Activated CD4-positive, alpha-beta T cell treated with anti-CD3 and anti-CD28 coated beads, Interleukin-2, amount 10 ng/mL, durations not matched to agents 7 days and 5 days (primary cell): ENCODE results near the gene EIF2AK2. TPM values are rescaled to one million over a fixed set of nuclear protein-coding genes. Genes with fewer than 3 reads are reported as not detected.
A peak's percentile ranks its signal among the peaks of the same experiment; 100 is the strongest.

Experiments
- CTCF ChIA-PET: fragments of 350-600 bp; sonication (Branson Sonifier 250); formaldehyde crosslinking; loops from one replicate; lab custom pipeline; 2021; ENCODE audit warnings: antibody characterized with exemption; lab: Charles Lee
- POLR2A ChIA-PET: fragments of 350-600 bp; sonication (Branson Sonifier 250); formaldehyde crosslinking; loops from one replicate; lab custom pipeline; 2021; ENCODE audit warnings: antibody characterized with exemption; lab: Charles Lee
- DNase-seq: peaks from one replicate; pipeline ENCODE4 v3.0.0-alpha.2; 2020
- H3K27ac Mint-ChIP-seq: one replicate; pipeline ENCODE4 v1.8.0; 2021; ENCODE audit warnings: mild to moderate bottlenecking, moderate library complexity, mixed read lengths
- H3K27me3 Mint-ChIP-seq: one replicate; pipeline ENCODE4 v1.8.0; 2021; ENCODE audit warnings: mixed read lengths
- H3K36me3 Mint-ChIP-seq: one replicate; pipeline ENCODE4 v1.8.0; 2021; ENCODE audit warnings: low read depth, mixed read lengths
- H3K4me1 Mint-ChIP-seq: one replicate; pipeline ENCODE4 v1.8.0; 2021; ENCODE audit warnings: mixed read lengths
- H3K4me3 Mint-ChIP-seq: one replicate; pipeline ENCODE4 v1.8.0; 2021; ENCODE audit warnings: mild to moderate bottlenecking, moderate library complexity, mixed read lengths
- H3K9me3 Mint-ChIP-seq: one replicate; pipeline ENCODE4 v1.8.0; 2021; ENCODE audit warnings: mixed read lengths
- total RNA-seq, 2 experiments: library from RNA; stranded (reverse); gene quantifications; one replicate each; pipeline ENCODE4 v1.2.3, GENCODE V29; 2021

EIF2AK2 gene
- total RNA-seq, 2 experiments from 2014 or later, result 119 to 129 TPM

- peaks cover 16% of the 10 kb centered on the region for H3K9me3 Mint-ChIP-seq
- peaks cover 5% of the 10 kb centered on the region for H3K36me3 Mint-ChIP-seq
- H3K4me3 Mint-ChIP-seq, result no peak overlapping the region
- CTCF ChIA-PET, result no interaction called here
- H3K4me1 Mint-ChIP-seq, result no peaks in the 10 kb centered on the region
- DNase-seq, result no peak
- POLR2A ChIA-PET, result interaction anchor here (0.7 kb wide), 1 partner anchor 8 kb away, joined by 7 read pairs; the partner anchor contains the start of gene EIF2AK2
- H3K27me3 Mint-ChIP-seq, result peaks cover 7% of the 10 kb centered on the region
- no peak overlapping the region for H3K27ac Mint-ChIP-seq
Observed at GRCh38 chr2:37164757-37165156, 8.0 kb upstream of the EIF2AK2 start.

DNA sequence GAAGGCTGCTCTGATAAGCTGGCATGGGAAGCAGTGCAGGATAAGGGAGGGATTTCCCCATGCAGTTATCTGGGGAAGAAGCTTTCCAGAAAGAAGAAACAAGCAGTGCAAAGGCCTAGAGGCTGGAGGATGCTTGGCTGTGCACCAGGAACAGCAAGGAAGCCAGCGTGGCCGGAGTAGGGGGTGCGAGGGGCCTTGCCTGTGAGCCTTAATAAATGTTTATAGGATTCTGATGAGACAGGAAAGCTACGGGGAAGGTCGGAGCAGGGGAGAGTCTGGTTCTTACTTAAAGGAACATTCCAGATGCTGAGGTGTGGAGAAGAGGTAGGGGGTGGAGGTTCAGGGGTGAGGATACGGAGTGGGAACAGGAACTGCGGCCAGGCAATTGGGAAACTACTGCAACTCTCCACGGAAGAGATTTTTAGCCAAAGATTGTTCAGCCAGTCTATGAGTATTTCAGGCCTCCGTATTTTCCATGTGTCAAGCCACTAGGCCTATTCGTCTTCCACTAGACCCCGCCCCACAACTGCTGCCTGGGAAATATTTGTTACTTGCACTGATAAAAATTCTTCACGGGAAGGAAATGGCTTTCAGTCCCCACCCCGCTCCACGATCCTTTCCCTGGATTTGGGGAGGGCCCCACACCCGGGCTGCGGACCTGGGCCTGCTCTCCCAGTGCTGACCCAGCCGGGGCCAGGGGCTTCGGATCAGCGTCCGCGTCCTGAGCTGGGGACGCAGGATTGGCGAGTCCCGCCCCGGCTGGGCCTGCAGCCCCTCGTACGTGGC is 516 bp downstream of the EIF2AK2 start:
- Mint-ChIP-seq H3K4me1 (peaks cover 49% of the 10 kb centered on the region), H3K9me3 (peaks cover 3% of the 10 kb centered on the region), H3K27ac (peak overlapping the region; percentile 96), H3K4me3 (peak overlapping the region; percentile 91), H3K36me3 (peaks cover 46% of the 10 kb centered on the region), H3K27me3 (no peaks in the 10 kb centered on the region)
- peak; percentile 46 for DNase-seq
- ChIA-PET CTCF (interaction anchor here (0.6 to 2.1 kb wide), 8 partner anchors 10 to 83 kb away, joined by 3 to 9 read pairs (median 4); partner anchors contain the start of genes CEBPZ and NDUFAF7), POLR2A (interaction anchor here (0.5 to 1.3 kb wide), 3 partner anchors 9 to 57 kb away, joined by 3 to 7 read pairs (median 5); no protein-coding TSS in a partner anchor)

GRCh38 chr2:37154785-37155184 is 2.0 kb downstream of the EIF2AK2 start:
- ChIA-PET POLR2A (no interaction called here), CTCF (interaction anchor here (0.6 to 1.0 kb wide), 3 partner anchors 14 to 380 kb away, joined by 3 read pairs; no protein-coding TSS in a partner anchor)
- Mint-ChIP-seq H3K36me3 (peaks cover 54% of the 10 kb centered on the region), H3K4me3 (peak overlapping the region; percentile 91), H3K9me3 (peaks cover 3% of the 10 kb centered on the region), H3K27me3 (no peaks in the 10 kb centered on the region), H3K4me1 (peaks cover 62% of the 10 kb centered on the region), H3K27ac (peak overlapping the region; percentile 96)
- DNase-seq, result no peak

GRCh38 chr2:37153224-37153623 is 3.6 kb downstream of the EIF2AK2 start:
- POLR2A ChIA-PET, result no interaction called here
- Mint-ChIP-seq H3K4me3 (no peak overlapping the region), H3K4me1 (peaks cover 72% of the 10 kb centered on the region), H3K27me3 (no peaks in the 10 kb centered on the region), H3K9me3 (peaks cover 2% of the 10 kb centered on the region), H3K27ac (peak overlapping the region; percentile 55), H3K36me3 (peaks cover 69% of the 10 kb centered on the region)
- DNase-seq, result no peak
- CTCF ChIA-PET, result interaction anchor here (0.5 kb wide), 1 partner anchor 377 kb away, joined by 4 read pairs; no protein-coding TSS in a partner anchor

- peaks cover 72% of the 10 kb centered on the region for H3K36me3 Mint-ChIP-seq
- H3K4me3 Mint-ChIP-seq, result peak overlapping the region; percentile 37
- peak overlapping the region; percentile 66 for H3K27ac Mint-ChIP-seq
- ChIA-PET POLR2A (interaction anchor here (0.6 kb wide), 1 partner anchor 9 kb away, joined by 10 read pairs; no protein-coding TSS in a partner anchor), CTCF (no interaction called here)
- H3K9me3 Mint-ChIP-seq, result no peaks in the 10 kb centered on the region
- no peaks in the 10 kb centered on the region for H3K27me3 Mint-ChIP-seq
- no peak for DNase-seq
- peaks cover 57% of the 10 kb centered on the region for H3K4me1 Mint-ChIP-seq
Observed at GRCh38 chr2:37149626-37150322, 7.0 kb downstream of the EIF2AK2 start.

DNA sequence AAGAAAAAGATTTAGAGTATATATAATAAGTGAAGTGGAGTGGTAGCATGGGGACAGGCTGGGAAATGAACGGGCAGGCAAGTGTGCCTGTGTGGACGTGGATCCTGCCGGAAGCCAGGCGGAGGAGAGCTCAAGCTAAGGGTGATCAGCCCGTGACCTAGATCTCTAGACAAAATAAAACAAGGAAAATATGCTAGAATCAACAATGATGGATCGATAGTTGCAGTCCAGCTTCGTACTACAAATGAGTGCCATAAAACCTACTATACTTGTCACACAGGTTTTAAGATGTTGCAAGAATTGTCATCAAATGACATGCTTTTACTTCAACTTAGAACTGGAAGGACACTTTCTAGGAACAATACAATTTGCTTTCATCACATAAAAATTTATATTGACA is 8.5 kb downstream of the EIF2AK2 start:
- H3K27me3 Mint-ChIP-seq, result no peaks in the 10 kb centered on the region
- POLR2A ChIA-PET, result no interaction called here
- H3K27ac Mint-ChIP-seq, result peak overlapping the region; percentile 47
- H3K4me3 Mint-ChIP-seq, result no peak overlapping the region
- H3K4me1 Mint-ChIP-seq, result peaks cover 47% of the 10 kb centered on the region
- peaks cover 68% of the 10 kb centered on the region for H3K36me3 Mint-ChIP-seq
- no peak for DNase-seq
- no peaks in the 10 kb centered on the region for H3K9me3 Mint-ChIP-seq
- CTCF ChIA-PET, result interaction anchor here (1.5 kb wide), 1 partner anchor 33 kb away, joined by 4 read pairs; no protein-coding TSS in a partner anchor

DNA sequence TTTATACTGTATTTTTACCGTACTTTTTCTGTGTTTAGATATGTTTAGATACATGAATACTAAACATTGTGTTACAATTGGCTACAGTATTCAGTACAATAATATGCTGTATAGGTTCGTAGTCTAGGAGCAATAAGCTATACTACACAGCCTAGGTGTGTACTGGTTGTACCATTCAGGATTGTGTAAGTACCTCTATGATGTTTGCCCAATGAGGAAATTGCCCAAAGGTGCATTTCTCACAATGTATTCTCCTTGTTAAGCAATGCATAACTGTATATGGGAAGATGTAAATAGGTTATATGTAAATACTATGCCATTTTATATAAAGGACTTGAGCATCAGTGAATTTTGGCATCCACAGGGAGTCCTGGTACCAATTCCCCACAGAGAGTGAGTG is 10.7 kb downstream of the EIF2AK2 start:
- Mint-ChIP-seq H3K4me3 (no peak overlapping the region), H3K36me3 (peaks cover 59% of the 10 kb centered on the region), H3K27ac (no peak overlapping the region), H3K27me3 (no peaks in the 10 kb centered on the region), H3K9me3 (no peaks in the 10 kb centered on the region), H3K4me1 (peaks cover 31% of the 10 kb centered on the region)
- ChIA-PET CTCF (interaction anchor here (0.7 to 1.0 kb wide), 2 partner anchors 10 to 23 kb away, joined by 4 to 5 read pairs; partner anchors contain the start of gene EIF2AK2), POLR2A (no interaction called here)
- no peak for DNase-seq

GRCh38 chr2:37143974-37144373 is 12.8 kb downstream of the EIF2AK2 start:
- DNase-seq, result no peak
- Mint-ChIP-seq H3K4me3 (no peak overlapping the region), H3K27me3 (no peaks in the 10 kb centered on the region), H3K9me3 (no peaks in the 10 kb centered on the region), H3K36me3 (peaks cover 64% of the 10 kb centered on the region), H3K4me1 (peaks cover 13% of the 10 kb centered on the region), H3K27ac (no peak overlapping the region)
- ChIA-PET POLR2A (no interaction called here), CTCF (no interaction called here)

DNA sequence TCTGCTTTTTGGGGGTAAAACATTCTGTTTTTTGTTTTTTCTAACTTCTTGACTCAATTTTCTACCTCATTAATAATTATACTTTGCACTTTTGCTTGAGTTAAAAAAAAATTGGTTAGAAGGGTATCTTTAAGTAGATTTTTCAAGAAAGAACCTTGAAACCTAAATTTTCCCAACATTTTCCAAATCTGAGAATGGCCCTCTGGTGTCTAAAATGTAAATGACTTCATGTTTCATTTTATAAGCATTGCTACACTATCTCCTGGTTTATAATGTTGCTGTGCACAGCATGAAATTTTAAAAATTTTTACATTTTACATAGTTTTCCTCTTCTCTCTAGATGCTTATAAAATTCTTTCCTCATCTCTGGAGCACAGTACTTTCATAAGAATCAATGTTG is 14.2 kb downstream of the EIF2AK2 start:
- H3K36me3 Mint-ChIP-seq, result peaks cover 57% of the 10 kb centered on the region
- no peak overlapping the region for H3K27ac Mint-ChIP-seq
- CTCF ChIA-PET, result interaction anchor here (0.5 to 1.5 kb wide), 3 partner anchors 27 to 93 kb away, joined by 3 read pairs; no protein-coding TSS in a partner anchor

GRCh38 chr2:37132914-37133313 is 23.9 kb downstream of the EIF2AK2 start:
- no peak for DNase-seq
- no peaks in the 10 kb centered on the region for H3K27me3 Mint-ChIP-seq
- H3K27ac Mint-ChIP-seq, result no peak overlapping the region
- peaks cover 1% of the 10 kb centered on the region for H3K4me1 Mint-ChIP-seq
- peaks cover 58% of the 10 kb centered on the region for H3K36me3 Mint-ChIP-seq
- H3K4me3 Mint-ChIP-seq, result no peak overlapping the region
- ChIA-PET CTCF (no interaction called here), POLR2A (no interaction called here)
- H3K9me3 Mint-ChIP-seq, result no peaks in the 10 kb centered on the region

More for the DNA sequence above, 14.2 kb downstream of the EIF2AK2 start:
- no peaks in the 10 kb centered on the region for H3K27me3 Mint-ChIP-seq
- POLR2A ChIA-PET, result no interaction called here
- no peak for DNase-seq
- H3K9me3 Mint-ChIP-seq, result no peaks in the 10 kb centered on the region
- peaks cover 5% of the 10 kb centered on the region for H3K4me1 Mint-ChIP-seq
- H3K4me3 Mint-ChIP-seq, result no peak overlapping the region

DNA sequence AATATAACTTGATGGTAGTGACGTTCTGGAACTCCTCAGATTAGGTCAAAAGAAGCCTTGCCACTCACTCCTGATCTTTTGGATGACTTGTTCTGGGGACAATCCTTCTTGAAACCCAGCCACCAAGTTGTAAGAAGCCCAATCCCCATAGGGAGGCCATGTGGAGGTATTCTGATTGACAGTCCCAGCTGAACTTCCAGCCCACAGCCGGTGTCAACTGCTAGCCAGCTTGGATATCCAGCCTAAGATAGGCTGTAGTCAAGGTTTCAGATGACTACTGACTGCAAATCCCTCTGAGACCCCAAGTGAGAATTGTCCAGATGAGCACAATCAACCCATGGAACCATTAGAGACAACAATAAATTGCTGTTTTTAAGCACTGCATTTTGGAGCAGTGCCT is 31.4 kb downstream of the EIF2AK2 start:
- peaks cover 66% of the 10 kb centered on the region for H3K36me3 Mint-ChIP-seq
- no peak for DNase-seq
- H3K4me3 Mint-ChIP-seq, result no peak overlapping the region
- ChIA-PET CTCF (interaction anchor here (1.7 kb wide), 1 partner anchor 9 kb away, joined by 9 read pairs; no protein-coding TSS in a partner anchor), POLR2A (no interaction called here)
- H3K4me1 Mint-ChIP-seq, result peaks cover 1% of the 10 kb centered on the region
- H3K27me3 Mint-ChIP-seq, result no peaks in the 10 kb centered on the region
- H3K27ac Mint-ChIP-seq, result no peak overlapping the region
- H3K9me3 Mint-ChIP-seq, result no peaks in the 10 kb centered on the region

- ChIA-PET POLR2A (no interaction called here), CTCF (interaction anchor here (1.0 to 1.7 kb wide), 2 partner anchors 11 to 21 kb away, joined by 3 to 4 read pairs; no protein-coding TSS in a partner anchor)
- Mint-ChIP-seq H3K27me3 (no peaks in the 10 kb centered on the region), H3K9me3 (no peaks in the 10 kb centered on the region), H3K27ac (no peak overlapping the region), H3K4me3 (no peak overlapping the region), H3K36me3 (peaks cover 49% of the 10 kb centered on the region), H3K4me1 (peaks cover 9% of the 10 kb centered on the region)
- no peak for DNase-seq
Observed at GRCh38 chr2:37119157-37119556, 37.6 kb downstream of the EIF2AK2 start.
